ENCODE data around the gene CPNE7. TPM values are rescaled to one million over a fixed set of nuclear protein-coding genes. Genes with fewer than 3 reads are reported as not detected.

The CPNE7 gene
- total RNA-seq, 1 donor from 2014 or later, result 11.5 TPM

DNA sequence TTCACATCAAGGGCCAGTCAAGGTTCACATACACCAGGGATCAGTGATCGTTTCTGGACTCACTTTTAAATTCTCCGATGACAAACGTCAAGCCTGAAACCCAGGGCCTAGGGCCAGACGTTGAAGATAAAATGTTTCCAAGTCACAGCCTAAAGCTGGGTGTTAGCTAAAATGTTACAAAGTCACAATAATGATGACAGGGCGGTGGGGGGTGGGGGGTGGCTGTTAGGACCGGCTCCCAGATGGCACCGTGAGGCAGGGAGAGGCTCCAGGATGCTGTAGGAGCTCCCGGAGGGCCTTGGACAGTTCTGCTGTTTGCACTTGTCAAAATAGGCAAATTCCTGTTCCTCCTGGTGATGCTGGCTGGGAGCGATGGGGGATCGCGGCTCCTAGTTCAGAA is 31.4 kb upstream of the CPNE7 start:
- TF ChIP-seq, protein P1, sequence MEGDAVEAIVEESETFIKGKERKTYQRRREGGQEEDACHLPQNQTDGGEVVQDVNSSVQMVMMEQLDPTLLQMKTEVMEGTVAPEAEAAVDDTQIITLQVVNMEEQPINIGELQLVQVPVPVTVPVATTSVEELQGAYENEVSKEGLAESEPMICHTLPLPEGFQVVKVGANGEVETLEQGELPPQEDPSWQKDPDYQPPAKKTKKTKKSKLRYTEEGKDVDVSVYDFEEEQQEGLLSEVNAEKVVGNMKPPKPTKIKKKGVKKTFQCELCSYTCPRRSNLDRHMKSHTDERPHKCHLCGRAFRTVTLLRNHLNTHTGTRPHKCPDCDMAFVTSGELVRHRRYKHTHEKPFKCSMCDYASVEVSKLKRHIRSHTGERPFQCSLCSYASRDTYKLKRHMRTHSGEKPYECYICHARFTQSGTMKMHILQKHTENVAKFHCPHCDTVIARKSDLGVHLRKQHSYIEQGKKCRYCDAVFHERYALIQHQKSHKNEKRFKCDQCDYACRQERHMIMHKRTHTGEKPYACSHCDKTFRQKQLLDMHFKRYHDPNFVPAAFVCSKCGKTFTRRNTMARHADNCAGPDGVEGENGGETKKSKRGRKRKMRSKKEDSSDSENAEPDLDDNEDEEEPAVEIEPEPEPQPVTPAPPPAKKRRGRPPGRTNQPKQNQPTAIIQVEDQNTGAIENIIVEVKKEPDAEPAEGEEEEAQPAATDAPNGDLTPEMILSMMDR (IDR thresholded peaks at IDR 0.05; ENCODE audit: insufficient read depth, low read length, poor library complexity, severe bottlenecking), result no peak
- DNase-seq (ENCODE audit: low read depth), result no peak
- Histone ChIP-seq H3K36me3 (ENCODE audit: control insufficient read depth, insufficient read depth, low read length) (peaks cover 1% of the 10 kb centered on the region), H3K27me3 (ENCODE audit: control insufficient read depth, insufficient read depth, low read length) (no peaks in the 10 kb centered on the region), H3K4me3 (ENCODE audit: low read depth, low read length) (no peak overlapping the region)

DNA sequence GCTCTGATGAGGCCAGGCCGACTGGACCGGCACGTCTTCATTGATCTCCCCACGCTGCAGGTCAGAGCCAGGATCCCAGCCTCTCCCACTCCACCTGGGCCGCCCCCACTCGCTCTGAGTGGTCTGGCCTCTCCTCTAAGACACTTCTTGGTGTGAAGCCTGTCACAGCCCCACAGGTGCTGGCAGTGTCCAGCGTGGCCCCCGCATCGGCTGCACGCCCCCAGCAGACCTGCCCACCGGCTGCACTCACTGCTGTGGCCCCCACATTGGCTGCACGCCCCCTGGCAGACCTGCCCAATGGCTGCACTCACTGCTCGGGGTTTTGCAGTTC is 30.9 kb upstream of the CPNE7 start:
- no peak for DNase-seq (ENCODE audit: low read depth)
- TF ChIP-seq, protein P1 (IDR thresholded peaks at IDR 0.05; ENCODE audit: insufficient read depth, low read length, poor library complexity, severe bottlenecking), result no peak
- Histone ChIP-seq H3K4me3 (ENCODE audit: low read depth, low read length) (no peak overlapping the region), H3K27me3 (ENCODE audit: control insufficient read depth, insufficient read depth, low read length) (no peaks in the 10 kb centered on the region), H3K36me3 (ENCODE audit: control insufficient read depth, insufficient read depth, low read length) (peaks cover 1% of the 10 kb centered on the region)

DNA sequence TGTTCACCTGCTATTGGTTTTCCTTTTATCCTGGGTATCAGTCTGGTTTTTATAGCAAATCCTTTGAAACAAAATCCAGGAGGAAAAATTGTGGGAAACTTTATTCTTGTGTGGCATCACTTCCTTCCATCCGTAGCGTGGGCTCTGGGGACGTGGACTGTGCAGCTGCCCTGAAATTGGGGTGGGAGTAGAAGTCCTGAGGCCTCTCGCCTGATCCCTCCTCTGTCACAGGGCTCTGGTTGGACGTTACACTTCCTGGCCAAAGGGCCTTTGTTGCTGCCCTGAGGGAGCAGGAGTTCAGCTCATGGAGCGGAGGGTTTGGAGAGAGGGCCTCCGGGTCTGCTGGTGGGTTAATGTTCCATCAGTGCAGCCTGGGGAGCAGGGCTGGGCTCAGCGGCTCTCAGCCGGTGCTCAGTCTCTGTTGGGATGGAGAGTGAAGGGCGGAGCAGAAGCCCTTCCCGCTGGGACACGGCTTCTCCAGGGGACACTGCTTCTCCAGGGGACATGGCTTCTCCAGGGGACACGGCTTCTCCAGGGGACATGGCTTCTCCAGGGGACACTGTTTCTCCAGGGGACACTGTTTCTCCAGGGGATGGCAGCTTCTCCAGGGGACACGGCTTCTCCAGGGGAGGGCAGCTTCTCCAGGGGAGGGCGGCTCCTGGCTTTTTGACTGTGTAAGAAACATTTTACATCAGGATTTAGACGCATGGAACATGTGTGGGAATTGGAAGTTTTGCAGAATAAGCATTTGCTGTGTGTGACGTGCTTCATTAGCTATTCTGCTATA is 30.3 kb upstream of the CPNE7 start:
- TF ChIP-seq, protein P1 (IDR thresholded peaks at IDR 0.05; ENCODE audit: insufficient read depth, low read length, poor library complexity, severe bottlenecking), result no peak
- H3K36me3 ChIP-seq (ENCODE audit: control insufficient read depth, insufficient read depth, low read length), result peaks cover 1% of the 10 kb centered on the region
- no peak overlapping the region for H3K4me3 ChIP-seq (ENCODE audit: low read depth, low read length)
- no peaks in the 10 kb centered on the region for H3K27me3 ChIP-seq (ENCODE audit: control insufficient read depth, insufficient read depth, low read length)
- no peak for DNase-seq (ENCODE audit: low read depth)

DNA sequence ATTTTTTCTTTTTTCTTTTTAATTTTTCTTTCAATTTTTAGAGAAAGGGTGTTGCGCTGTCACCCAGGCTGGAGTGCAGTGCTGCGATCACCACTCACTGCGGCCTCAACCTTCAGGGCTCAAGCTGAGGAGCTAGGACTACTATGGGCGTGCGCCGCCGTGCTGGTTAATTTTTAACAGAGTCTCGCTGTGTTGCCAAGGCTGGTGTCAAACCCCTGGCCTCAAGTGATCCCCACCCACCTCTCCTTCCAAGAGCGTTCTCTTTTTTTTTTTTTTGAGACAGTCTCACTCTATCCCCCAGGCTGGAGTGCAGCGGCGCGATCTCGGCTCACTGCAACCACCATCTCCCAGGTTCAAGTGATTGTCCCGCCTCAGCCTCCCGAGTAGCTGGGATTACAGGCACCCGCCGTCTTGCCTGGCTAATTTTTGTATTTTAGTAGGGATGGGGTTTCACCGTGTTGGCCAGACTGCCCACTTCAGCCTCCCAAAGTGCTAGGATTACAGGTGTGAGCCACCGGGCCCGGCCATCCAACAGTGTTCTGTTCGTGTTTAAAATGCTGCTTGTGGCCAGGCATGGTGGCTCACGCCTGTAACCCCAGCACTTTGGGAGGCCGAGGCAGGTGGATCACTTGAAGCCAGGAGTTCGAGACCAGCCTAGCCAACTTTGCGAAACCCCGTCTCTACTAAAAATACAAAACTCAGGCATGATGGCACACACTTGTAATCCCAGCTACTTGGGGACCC is 29.6 kb upstream of the CPNE7 start:
- Histone ChIP-seq H3K36me3 (ENCODE audit: control insufficient read depth, insufficient read depth, low read length) (peaks cover 1% of the 10 kb centered on the region), H3K27me3 (ENCODE audit: control insufficient read depth, insufficient read depth, low read length) (no peaks in the 10 kb centered on the region), H3K4me3 (ENCODE audit: low read depth, low read length) (no peak overlapping the region)
- TF ChIP-seq, protein P1 (IDR thresholded peaks at IDR 0.05; ENCODE audit: insufficient read depth, low read length, poor library complexity, severe bottlenecking), result no peak
- no peak for DNase-seq (ENCODE audit: low read depth)

DNA sequence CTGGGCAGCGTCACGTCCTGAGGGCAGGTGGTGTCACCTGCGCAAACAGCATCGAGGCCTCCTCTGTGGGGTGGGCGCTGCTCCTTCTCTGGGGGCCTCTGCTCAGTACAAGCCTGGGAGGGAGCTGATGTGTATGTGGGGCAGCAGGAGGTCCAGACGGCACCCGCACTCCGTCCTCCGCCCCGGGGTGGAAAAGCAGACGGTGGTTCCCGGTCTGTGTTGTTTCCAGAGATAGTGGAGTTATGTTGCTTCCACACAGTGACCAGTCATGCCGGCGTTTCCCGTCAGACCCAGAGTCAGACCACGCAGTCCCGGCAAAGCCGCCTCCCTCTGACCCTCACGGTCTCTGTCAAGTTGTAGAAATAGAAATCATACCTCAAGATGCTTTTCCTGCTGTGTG is 28.8 kb upstream of the CPNE7 start:
- Histone ChIP-seq H3K4me3 (ENCODE audit: low read depth, low read length) (no peak overlapping the region), H3K27me3 (ENCODE audit: control insufficient read depth, insufficient read depth, low read length) (no peaks in the 10 kb centered on the region), H3K36me3 (ENCODE audit: control insufficient read depth, insufficient read depth, low read length) (peaks cover 1% of the 10 kb centered on the region)
- TF ChIP-seq, protein P1 (IDR thresholded peaks at IDR 0.05; ENCODE audit: insufficient read depth, low read length, poor library complexity, severe bottlenecking), result no peak
- DNase-seq (ENCODE audit: low read depth), result no peak
